ENCODE measurements around the gene PIGU.

The PIGU gene

GRCh38 chr20:34549291-34549928 lies 127.5 kb downstream of the PIGU start:
- DNase-seq = no peak

DNA sequence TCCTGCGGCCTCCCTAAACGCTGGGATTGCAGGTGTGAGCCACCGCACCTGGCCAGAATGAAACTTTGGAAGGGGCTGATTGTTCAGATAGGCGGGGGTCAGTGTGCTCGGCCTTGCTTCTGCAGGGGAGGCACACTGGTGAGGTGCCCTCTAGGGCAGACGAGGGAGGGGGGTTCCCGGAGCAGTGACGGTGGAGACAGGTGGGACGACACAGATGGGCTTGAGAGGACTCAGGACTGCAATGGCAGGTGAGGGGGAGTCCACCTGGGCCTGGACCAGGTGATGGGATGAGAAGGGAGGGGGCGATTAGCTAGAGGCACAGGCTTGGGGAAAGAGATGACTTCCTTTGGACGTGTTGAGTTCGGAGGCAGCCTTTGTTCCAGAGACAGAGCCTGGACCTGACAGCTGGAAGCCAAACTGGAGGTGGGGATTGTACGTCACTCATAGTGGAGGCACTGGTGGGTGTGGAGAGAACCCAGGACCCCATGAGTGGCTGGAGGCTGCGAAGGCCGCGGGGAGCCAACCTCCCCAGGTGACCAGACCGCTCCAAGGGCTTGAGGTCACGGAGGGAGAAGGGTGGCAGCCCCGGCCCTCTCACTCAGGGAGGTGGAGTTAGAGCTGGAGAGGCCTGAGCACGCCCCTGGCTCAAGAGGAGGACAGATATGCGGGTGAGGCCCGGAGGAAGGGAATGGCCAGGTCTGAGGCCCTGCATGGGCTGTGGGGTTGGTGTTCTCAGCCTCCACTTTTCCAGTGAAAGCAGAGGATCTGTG lies 128.9 kb downstream of the PIGU start:
- DNase-seq = no peak

GRCh38 chr20:34546751-34547181 lies 130.1 kb downstream of the PIGU start:
- DNase-seq = no peak

DNA sequence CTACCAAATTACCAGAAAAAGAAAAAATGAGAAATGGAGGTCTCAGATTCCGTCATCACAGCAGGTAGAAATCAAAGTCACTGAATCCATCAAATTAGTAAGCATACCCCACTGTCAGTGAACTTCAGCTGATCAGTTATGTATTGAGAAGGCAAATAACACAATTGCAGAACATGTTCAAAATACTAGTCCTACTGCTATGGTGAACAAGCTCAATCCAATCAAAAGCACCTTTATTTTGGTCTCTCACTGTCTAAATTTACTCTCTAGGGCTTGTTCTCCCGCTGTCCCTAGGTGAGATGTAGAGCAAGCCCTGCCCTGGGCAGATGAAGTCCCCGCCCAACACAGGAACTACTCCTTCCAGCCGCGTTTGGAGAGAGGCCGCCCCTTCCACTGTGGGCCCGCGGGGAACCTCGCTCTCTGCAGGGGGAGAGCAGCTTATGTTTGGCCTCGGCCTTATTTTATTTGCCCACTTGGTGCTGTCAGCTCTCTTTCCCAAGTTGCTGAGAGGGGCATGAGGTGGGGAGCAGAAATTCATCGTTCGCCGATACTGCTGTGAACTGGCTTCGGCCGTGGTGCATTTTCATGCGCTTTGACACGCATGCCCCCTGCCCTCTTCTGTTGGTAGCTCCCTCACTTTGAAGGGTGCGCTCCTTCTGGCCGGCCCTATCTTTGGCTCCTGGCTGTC lies 132.6 kb downstream of the PIGU start:
- DNase-seq = no peak

GRCh38 chr20:34543463-34544056 lies 133.3 kb downstream of the PIGU start:
- no peak for DNase-seq

DNA sequence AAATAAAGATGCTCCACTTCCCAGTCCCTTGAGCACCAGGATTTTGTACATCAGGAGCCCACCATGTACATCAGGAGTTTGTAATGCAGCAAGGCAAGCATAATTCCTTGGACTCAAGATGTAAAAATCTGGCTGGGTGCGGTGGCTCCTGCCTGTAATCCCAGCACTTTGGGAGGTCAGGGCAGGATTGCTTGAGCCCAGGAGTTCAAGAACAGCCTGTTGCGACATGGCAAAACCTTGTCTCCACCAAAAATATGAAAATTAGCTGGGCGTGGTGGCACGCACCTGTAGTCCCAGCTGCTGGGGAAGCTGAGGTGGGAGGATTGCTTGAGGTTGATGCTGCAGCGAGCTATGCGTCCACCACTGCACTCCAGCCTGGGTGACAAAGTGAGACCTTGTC lies 134.5 kb downstream of the PIGU start:
- no peak for DNase-seq

- DNase-seq = no peak
These were observed 135.0 kb downstream of the PIGU start for GRCh38 chr20:34541917-34542316.

DNA sequence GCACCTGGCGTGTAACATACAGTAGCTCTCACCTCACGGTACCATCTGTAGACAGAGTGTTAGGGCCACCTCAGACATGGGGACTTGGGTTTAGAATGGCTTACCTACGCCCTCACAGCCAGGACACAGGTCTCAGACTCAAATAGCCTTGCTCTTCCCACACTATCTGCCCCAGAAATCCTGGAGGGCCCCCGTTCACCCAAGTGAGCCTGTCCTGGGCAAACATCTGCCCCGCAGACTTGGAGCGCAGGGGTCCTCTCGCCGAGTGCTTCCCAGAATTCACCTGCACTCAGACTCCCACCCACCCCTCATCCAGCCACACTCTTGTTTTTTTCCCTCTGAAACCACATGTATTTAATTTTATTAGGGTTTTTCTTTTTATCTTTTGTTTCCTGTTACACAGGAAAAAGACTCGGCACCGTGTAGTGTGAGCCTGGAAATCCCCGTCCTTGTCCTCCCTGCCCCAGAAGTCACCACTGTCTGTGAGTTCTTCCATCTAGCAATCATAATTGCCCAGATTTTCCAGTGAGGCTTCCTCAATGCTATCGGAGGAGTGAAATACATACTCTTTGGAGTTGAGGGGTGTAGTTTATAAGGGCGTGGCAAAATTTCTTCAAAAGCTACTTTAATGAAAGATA lies 135.5 kb downstream of the PIGU start:
- DNase-seq = no peak

GRCh38 chr20:34540596-34541263 lies 136.2 kb downstream of the PIGU start:
- no peak for DNase-seq

DNA sequence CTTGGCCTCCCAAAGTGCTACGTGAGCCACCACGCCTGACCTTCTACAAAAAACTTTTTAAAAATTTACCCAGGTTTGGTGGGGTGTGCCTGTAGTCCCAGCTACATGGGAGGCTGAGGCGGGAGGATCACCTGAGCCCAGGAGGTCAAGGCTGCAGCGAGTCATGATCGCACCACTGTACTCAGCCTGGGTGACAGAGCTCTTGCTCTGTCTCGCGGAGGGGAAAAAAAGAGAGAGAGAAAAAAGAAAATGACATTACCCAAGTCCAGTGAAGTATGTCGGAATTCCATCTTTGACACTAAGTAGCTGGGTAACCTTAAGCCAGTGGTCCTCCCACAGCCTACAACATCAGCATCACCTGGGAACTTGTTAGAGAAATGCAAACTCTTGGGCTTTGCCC lies 137.1 kb downstream of the PIGU start:
- DNase-seq = no peak

- DNase-seq = peak; percentile 28
These were observed 138.2 kb downstream of the PIGU start for GRCh38 chr20:34538671-34539123.

- no peak for DNase-seq
These were observed 139.2 kb downstream of the PIGU start for GRCh38 chr20:34537651-34538050.

DNA sequence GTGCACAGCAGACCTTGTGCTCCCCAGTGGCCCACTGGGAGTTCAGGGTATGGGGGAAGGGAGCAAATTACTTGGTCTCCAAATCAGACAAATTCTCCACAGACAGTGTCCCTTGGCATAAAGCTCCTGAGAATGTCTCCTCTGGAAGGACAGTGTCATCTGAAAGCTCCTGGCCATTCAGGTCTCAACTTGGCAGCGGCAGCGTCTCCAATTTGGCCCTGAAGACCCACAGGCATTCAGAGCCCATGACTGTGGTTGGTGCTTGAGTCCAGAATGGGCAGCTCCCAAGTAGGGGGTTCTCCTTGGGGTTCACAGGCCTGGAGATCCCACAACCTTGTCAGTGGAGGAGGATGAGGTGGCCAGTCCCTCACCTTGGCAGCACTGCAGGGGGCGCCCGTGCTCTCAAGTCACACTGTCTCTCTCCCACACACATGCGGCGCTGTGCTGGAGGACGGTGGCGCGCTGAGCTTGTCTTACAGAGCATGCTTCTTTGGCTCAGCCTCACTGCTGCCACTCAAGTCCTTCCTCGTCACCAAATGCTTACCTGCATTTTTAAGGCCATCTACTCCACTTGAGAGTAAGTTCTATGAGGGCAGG lies 140.0 kb downstream of the PIGU start:
- peak; percentile 27 for DNase-seq

DNA sequence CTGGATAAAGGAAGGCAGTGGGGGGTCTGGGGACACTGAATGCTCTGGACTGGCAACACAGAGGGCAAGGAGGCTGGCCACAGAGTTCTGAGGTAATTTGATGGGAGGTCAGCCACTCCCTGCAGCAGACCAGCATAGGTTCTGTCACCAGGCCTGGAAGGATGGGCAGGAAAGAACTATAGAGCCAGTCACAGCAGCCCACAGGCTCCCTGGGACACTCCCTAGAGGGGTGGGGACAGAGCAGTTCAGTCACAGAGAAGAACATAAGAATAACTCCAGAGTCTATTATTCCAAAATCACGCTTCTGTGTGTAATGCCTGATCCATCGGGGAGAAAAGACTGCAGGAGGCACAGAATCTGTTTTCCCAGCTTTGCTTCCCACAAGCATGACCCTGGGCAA lies 141.0 kb downstream of the PIGU start:
- DNase-seq = no peak

DNA sequence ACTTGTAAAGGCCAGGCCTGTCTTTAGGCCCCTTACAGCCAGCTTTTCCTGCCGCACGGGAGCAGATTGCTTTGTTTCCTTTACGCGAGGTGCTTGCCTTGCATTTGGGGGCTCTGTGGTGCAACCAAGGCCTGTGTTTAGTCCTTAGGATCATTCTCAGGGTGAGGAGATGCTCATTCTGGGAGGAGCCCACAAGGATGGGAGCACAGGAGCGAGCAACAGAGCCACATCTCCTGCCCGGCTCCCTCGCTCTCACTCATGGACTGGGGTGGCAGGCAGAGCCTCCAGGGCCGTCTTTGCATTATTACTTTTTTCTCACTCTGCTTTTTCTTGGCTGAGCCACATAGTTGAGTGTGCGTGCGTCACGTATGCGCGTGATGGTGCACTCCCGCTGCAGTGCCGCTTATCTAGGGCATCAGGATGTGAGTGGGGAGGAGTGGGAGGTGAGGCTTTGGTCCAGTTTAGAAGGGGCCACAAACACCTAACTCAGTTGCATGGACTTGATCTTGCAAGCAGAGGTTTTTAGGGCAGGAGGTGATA lies 141.5 kb downstream of the PIGU start:
- DNase-seq = no peak

DNA sequence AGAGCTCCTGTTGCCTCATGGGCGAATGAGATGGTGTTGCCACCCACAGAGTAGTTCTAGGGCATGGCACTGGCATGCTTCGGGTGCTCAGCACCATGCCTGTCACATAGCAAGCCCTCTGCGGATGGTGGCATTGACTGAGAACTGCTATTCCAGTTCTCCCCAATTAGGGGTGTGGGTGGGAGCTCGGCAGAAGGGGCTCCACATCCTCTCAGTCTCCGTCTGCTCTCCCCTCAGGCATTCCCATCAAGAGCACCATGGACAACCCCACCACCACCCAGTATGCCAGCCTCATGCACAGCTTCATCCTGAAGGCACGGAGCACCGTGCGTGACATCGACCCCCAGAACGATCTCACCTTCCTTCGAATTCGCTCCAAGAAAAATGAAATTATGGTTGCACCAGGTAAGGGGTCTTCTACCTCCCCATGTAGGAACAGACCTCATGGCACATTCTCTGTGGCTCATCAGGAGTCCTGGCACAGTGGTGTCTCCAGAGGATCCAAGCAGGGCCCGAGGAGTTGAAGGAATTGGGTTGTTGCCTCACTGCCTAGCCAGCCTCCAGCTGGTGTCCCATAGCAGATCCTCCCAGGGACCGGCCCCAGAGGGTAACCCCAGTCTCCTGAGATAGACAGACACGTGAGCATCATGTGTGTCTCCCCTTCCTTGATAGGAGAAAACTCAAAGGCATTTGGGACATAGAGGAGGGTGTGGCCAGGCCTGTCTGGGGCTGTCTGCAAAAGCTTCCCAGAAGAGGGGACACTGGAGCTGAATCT lies 142.3 kb downstream of the PIGU start:
- DNase-seq = no peak

GRCh38 chr20:34532756-34533155 lies 144.1 kb downstream of the PIGU start:
- no peak for DNase-seq

DNA sequence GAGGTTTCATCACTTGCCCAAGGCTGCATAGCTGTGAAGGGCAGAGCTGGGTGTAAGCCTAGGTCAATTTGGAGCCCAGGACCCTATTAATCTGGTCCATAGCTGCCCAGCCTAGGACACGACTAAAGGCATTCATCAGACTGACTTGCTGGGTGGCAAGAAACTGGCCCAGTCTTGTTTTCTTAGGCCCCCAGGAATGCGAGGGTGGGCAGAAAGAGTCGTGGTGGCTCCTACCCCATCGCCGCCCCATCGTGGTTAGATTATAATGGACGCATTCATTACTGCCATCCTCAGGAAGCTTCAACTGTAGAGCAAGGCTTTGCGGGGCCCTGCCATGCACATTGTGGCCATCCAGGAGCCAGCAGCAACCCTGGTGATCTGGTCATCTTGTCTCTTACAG lies 144.6 kb downstream of the PIGU start:
- no peak for DNase-seq

GRCh38 chr20:34531608-34532265 lies 145.2 kb downstream of the PIGU start:
- DNase-seq = no peak

- DNase-seq = no peak
These were observed 146.6 kb downstream of the PIGU start for GRCh38 chr20:34530342-34530741.

Data from activated CD4-positive, alpha-beta T cell treated with anti-CD3 and anti-CD28 coated beads for 1 hour (primary cell).